T-helper 2 cell (primary cell): ENCODE measurements around the gene ADD3.
A peak's percentile ranks its signal among the peaks of the same experiment; 100 is the strongest.

Experiments used
- DNase-seq, 5 experiments: peaks; one replicate each; pipeline versions ENCODE4 v3.0.0 to v3.0.0-alpha.2; 2012 to 2022

The ADD3 gene

DNA sequence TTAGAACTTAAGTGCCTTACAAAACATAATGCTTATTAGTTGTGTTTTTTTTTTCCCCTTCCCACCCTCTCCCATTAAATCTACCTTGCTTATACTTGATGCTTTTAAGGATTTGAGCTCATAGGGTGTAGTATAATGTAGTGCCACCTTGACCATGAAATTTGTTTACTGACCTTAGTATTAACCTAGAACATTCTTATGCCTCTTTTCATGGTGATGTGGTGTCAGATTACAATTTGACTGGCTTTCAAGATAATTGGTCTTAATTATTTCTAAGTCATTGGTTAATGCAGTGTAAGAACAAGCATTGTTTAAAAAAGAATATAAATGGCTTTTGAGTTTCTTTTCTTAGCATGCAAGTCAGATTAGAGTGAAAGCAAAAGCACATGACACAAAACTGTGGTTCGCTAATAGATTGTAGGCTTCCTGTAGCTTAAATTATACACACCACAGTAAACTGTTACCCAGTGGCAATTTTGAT is 61.8 kb downstream of the ADD3 start:
- peak in 1 of 5 experiments; percentile 85 for DNase-seq

DNA sequence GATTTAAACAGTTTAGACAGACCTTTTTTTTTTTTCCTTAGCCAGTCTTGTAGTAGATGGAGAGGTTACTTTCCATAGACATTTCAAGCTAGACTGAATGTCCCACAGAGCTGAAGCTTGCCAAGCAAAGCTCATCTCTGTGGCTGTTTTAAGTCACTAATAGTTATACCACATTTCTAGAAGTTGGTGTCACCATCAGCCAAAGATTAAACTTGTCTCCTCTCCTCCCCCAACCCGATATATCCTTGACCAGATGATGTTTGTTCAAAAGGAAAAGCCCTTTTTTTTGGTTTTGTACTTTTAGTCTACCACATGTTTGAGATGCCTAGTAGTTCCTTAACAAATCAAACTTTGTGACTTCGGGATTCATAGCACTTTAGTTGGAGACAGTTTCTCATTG is 66.1 kb downstream of the ADD3 start:
- no peak for DNase-seq

- peak in 1 of 5 experiments; percentile 26 for DNase-seq
Measured at GRCh38 chr10:110074298-110074697, 66.5 kb downstream of the ADD3 start.

DNA sequence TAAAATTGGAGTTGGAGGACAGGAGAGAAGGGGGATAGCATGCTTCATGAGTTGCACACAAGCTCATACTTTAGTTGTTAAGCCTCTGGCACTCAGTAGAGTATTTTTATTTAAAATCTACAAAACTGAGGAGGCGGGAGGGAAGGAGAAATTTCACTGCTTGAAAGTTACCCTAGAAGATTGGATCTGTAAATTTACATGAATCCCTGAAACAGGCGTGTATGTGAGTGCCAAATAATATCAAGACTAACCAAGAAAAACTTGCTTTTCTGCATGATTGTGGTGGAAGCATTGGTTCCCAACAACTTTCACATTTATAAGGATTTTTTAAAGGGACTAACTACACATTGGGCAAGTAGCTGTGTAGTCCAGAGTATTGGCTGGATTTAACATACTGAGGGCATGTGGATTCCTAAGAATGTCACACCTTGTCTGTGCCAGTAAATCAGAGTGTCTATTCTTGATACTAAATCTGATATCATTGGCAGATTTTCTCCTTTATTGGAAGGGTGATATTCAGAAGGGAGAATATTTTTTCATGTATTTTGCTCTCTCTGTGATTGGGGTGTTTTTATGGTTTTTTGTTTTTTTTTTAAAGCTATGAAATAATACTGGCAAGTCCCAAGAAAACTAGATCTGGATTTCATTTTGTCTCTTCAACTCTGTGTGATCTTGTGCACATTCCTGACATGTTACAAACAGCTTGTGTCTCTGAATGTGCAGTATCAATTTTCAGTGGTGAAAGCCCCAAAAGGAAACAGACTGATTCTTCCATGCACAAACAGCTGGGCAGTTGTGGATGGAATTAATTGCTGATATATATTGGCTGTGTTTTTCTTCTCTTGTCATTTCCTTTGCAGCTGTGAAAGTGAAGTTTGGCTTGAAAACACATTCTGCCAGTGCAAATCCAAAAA is 67.2 kb downstream of the ADD3 start:
- no peak for DNase-seq

GRCh38 chr10:110075686-110076085 is 67.9 kb downstream of the ADD3 start:
- DNase-seq, result no peak

DNA sequence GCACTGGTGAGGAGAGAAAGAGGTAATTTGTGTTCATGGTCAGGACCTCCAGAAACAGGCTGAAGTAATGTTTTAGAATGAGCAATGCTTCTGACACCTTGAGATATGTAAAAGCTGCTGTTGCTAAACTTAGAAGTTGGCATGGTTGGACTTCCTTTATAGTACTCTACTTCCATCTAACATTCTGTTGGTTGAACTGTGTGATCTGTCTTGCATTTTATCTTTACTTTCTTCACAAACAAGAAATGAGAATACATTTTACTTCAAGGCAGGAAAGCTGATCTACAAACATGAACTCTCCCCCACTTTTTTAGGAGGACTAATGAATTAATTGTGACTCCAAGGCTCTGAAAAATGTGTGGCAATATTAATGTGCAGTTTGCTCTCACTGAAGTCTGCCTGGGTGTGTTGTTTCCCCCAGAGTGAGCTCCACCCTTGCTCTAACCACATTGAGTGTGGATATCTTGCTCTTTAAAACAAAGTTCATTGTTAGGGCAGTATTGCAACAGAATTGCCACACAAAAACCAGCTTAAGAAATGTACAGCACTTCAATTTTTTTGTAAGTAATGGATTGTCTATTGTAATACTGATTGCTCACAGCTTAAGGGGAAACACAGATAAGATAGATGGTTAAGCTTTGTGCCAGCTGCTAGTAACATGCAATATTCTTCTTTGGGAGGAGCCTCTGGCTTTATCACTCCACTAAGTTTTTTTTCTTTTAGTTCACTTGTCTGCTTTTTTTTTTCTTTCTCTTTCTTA is 69.0 kb downstream of the ADD3 start:
- peak in 2 of 5 experiments; percentile 41 to 86 for DNase-seq

DNA sequence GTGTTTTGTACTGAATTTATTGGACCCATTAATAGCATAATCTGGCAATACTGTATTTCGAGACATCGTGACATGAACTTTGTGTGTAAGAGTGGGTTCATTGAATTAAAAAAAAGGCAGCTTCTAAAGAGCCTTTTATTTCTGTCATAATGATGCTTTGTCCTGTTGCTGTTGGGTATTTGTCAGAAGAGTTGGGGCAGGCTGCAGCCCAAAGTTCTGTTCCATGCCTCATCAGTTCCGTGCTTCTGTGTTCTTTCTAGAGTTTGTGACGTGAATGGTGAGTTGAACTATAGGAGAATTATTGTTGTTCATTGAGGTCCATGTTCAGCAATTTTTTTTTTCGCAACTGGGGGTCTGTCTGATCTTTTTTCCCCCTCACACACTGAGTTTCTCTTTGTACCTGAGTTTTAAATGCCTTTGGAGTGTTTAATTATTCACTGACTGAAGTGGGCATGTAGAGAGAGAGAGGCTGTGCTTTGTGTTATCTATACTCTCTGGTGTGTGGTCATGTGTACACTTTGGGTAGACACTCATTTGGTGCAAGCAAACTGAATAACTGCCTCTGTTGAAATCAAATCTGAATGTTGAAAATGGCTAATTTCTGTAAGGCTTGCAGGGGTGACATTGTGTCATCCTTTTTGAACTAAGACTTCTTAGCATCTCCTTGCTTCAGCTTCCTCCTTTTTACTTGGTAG is 69.8 kb downstream of the ADD3 start:
- peak in 1 of 5 experiments; percentile 73 for DNase-seq

DNA sequence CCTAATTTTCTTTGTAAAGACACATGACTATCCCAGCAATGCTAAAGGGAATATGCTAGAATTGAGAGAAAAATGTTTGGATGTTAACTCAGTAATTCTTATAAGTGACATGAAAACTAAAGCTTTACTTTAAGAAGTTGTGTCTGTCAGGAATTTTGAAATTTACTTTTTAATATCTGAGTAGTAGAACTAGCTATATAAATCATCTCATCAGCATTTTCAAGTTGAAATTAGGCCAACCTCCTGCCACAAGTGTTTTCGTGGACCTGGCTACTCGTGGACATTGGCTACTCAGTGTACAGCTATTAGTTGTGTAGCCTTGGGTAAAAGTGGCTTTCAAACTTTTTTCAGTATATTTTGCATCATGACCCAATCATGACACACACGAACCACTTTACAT is 70.5 kb downstream of the ADD3 start:
- no peak for DNase-seq

- DNase-seq, result no peak
Measured at GRCh38 chr10:110081911-110082310, 74.1 kb downstream of the ADD3 start.

GRCh38 chr10:110083884-110084283 is 76.1 kb downstream of the ADD3 start:
- no peak for DNase-seq

DNA sequence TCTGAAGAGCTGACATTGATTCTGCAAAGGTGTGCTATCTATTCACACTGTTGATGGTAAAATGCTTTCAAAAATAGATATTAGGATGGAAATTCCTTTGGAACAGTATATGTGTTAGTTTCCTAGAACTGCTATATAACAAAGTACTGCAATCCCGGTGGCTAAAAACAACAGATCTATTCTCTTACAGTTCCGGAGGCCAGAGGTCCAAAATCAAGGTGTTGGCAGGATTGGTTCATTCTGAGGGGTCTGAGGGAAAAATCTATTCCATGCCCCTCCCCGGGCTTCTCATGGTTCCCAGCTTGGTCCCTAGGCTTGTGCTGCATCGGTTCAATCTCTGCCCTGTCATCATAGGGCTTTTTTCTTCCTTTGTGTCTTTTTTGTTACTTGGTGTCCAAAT is 79.9 kb downstream of the ADD3 start:
- no peak for DNase-seq

DNA sequence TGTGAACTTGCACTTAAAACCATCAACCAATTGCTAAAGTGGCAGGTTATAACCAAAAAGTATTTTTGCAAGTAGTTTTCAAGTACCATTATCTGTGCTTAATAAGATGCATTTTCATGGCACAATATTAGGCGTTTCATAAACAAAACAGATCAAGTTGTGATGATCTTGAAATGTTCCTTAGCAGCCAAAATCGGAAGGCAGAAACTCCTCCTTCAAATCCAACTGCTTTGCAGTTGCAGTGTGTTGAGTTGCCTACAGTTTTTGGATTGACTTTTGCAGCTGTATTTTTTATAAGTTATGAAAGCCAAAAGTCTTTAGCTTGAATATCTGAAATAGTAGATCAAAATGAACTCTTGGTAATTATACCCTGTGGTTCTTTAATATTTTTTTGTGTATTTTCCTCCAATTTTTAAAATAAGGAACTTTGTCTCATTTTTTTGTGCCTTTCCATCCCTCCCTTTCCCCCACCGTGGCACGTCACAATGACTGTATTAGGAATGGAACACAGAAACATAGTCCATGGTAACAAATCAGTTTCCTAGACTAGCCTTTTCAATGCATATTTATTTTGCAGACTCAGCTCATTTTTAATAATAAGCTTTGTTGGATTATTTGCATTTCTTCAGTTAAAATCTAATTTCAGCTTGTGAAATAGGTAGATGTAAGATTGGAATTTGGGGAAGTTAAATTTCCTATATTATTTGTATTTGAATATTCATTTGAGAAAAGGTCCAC is 80.8 kb downstream of the ADD3 start:
- no peak for DNase-seq

- DNase-seq, result no peak
Measured at GRCh38 chr10:110091830-110092229, 84.0 kb downstream of the ADD3 start.

- DNase-seq, result no peak
Measured at GRCh38 chr10:110093722-110094121, 85.9 kb downstream of the ADD3 start.

- DNase-seq, result no peak
Measured at GRCh38 chr10:110094786-110095185, 87.0 kb downstream of the ADD3 start.

GRCh38 chr10:110101464-110102144 is 93.8 kb downstream of the ADD3 start:
- no peak for DNase-seq

GRCh38 chr10:110103921-110104461 is 96.2 kb downstream of the ADD3 start:
- no peak for DNase-seq

DNA sequence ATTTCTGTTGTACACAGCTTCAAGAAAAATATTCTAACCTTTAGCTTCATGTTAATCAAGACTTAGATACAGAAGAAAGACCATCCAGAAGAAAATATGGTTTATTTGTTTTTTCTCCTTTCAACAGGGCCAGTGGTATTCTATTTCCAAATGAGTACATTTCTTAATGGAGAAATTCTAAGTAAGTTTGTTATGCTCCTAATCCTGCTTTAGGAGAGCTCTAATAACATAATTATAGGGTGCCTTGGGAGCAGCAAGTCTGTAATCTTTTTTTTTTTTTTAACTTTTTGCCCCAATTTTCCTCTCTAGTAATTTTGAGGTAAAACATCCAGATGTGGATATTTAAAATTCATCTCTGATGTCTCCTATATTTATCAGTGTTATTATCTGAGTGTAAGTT is 98.1 kb downstream of the ADD3 start:
- no peak for DNase-seq

GRCh38 chr10:110107430-110107829 is 99.6 kb downstream of the ADD3 start:
- no peak for DNase-seq

GRCh38 chr10:110107887-110108286 is 100.1 kb downstream of the ADD3 start:
- DNase-seq, result no peak

DNA sequence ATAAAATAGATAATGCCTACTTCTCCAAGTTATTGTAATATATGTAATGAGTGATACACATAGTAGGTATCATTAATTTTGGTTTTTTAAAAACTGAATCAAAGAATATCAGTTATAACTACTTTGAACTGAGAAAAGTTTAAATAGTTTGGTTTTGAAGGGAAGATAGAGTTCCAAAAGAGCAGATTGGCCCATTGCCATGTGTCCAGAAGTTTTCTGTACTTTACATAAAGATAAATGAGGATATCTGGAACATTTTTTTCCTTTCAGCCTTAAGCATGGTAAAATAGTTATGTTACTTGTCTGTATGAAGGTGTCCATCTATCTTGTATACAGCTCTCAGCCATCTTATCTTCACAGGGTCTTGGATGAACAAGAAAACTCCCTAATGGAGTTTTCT is 101.7 kb downstream of the ADD3 start:
- no peak for DNase-seq
